Type B pancreatic cell (in vitro differentiated cells): ENCODE results near the gene GNB1L. TPM values are rescaled to one million over a fixed set of nuclear protein-coding genes. Genes with fewer than 3 reads are reported as not detected.

ENCODE experiments used
- DNase-seq: peaks from one replicate; pipeline ENCODE4 v3.0.0; 2021; ENCODE audit warnings: mixed read lengths; ENCODE audit not compliant: unreplicated experiment; ENCODE audit errors: extremely low spot score
- H3K27ac Mint-ChIP-seq: 2 replicates; pipeline ENCODE4 v1.8.0; 2021; ENCODE audit warnings: mild to moderate bottlenecking, mixed read lengths
- H3K27me3 Mint-ChIP-seq: 2 replicates; pipeline ENCODE4 v1.8.0; 2021; ENCODE audit warnings: mixed read lengths
- H3K36me3 Mint-ChIP-seq: 2 replicates; pipeline ENCODE4 v1.8.0; 2021; ENCODE audit warnings: mixed read lengths
- H3K4me1 Mint-ChIP-seq: one replicate; pipeline ENCODE4 v1.8.0; 2021; ENCODE audit warnings: mixed read lengths; ENCODE audit not compliant: unreplicated experiment
- H3K4me3 Mint-ChIP-seq: 2 replicates; pipeline ENCODE4 v1.8.0; 2021; ENCODE audit warnings: mild to moderate bottlenecking, mixed read lengths
- H3K9me3 Mint-ChIP-seq: 2 replicates; pipeline ENCODE4 v1.8.0; 2021; ENCODE audit warnings: mixed read lengths
- total RNA-seq: library from RNA; stranded (reverse); gene quantifications from 2 replicates; pipeline ENCODE4 v1.2.1, GENCODE V29; 2021; ENCODE audit warnings: low replicate concordance
- TF ChIP-seq, protein P1 (sequence below): fragments of 200-600 bp; sonication (generic); conservative IDR thresholded peaks from 2 replicates; pipeline ENCODE4 v1.5.0; 2021; ENCODE audit warnings: antibody characterized with exemption, mild to moderate bottlenecking

The GNB1L gene
- total RNA-seq, 1 donor from 2014 or later: 7.7 TPM

GRCh38 chr22:19744350-19745006, 110.2 kb downstream of the GNB1L start:
- H3K36me3 Mint-ChIP-seq: no peaks in the 10 kb centered on the region
- H3K9me3 Mint-ChIP-seq: no peaks in the 10 kb centered on the region
- no peak overlapping the region for H3K27ac Mint-ChIP-seq
- no peak for DNase-seq
- TF ChIP-seq, protein P1, sequence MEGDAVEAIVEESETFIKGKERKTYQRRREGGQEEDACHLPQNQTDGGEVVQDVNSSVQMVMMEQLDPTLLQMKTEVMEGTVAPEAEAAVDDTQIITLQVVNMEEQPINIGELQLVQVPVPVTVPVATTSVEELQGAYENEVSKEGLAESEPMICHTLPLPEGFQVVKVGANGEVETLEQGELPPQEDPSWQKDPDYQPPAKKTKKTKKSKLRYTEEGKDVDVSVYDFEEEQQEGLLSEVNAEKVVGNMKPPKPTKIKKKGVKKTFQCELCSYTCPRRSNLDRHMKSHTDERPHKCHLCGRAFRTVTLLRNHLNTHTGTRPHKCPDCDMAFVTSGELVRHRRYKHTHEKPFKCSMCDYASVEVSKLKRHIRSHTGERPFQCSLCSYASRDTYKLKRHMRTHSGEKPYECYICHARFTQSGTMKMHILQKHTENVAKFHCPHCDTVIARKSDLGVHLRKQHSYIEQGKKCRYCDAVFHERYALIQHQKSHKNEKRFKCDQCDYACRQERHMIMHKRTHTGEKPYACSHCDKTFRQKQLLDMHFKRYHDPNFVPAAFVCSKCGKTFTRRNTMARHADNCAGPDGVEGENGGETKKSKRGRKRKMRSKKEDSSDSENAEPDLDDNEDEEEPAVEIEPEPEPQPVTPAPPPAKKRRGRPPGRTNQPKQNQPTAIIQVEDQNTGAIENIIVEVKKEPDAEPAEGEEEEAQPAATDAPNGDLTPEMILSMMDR: no peak
- peaks cover 4% of the 10 kb centered on the region for H3K27me3 Mint-ChIP-seq
- H3K4me3 Mint-ChIP-seq: no peak overlapping the region
- peaks cover 5% of the 10 kb centered on the region for H3K4me1 Mint-ChIP-seq

DNA sequence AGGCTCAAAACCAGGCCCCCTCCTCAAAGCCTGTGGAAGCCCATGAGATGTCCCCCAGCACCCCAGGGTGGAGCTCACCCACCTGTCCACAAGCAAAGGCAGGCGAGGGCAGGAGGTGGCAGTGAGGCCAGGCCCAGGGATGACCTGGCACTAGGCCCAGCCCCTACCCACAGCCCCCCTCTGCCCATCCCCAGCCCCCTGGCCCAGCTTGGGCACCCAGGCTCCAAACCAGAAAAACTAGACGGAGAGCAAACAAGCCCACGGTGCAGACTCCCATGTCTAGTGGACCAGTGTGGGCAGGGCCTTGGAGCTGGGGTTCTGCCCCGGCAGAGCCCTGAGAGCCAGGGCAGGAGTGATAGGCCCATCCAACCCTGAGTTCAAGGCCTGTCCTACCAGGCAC, 111.0 kb downstream of the GNB1L start:
- H3K4me1 Mint-ChIP-seq: peaks cover under 1% of the 10 kb centered on the region
- H3K36me3 Mint-ChIP-seq: no peaks in the 10 kb centered on the region
- H3K4me3 Mint-ChIP-seq: no peak overlapping the region
- TF ChIP-seq, protein P1: no peak
- no peak overlapping the region for H3K27ac Mint-ChIP-seq
- H3K27me3 Mint-ChIP-seq: no peaks in the 10 kb centered on the region
- no peaks in the 10 kb centered on the region for H3K9me3 Mint-ChIP-seq
- DNase-seq: no peak

DNA sequence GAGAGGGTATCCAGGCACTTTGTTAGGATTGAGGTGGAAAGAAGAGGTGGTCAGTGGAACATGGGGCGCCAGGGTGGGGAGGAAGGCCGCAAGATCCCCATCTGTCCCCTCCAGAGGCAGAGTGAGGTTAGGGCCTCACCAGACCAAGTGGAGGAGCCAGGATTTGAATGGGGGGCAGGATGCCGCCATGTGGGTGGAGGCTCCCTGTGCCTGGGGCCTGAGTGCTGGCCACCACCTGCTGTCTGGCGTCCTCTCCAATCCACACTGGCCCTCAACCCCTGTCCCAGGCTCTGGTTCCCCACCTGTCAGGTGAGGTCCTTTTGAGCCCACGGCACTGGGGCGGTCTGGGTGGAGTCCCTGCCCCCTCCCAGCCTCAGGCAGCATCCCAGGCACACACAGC, 111.6 kb downstream of the GNB1L start:
- Mint-ChIP-seq H3K27me3 (no peaks in the 10 kb centered on the region), H3K4me3 (no peak overlapping the region), H3K9me3 (no peaks in the 10 kb centered on the region), H3K36me3 (no peaks in the 10 kb centered on the region), H3K4me1 (no peaks in the 10 kb centered on the region), H3K27ac (no peak overlapping the region)
- DNase-seq: no peak
- TF ChIP-seq, protein P1: no peak

DNA sequence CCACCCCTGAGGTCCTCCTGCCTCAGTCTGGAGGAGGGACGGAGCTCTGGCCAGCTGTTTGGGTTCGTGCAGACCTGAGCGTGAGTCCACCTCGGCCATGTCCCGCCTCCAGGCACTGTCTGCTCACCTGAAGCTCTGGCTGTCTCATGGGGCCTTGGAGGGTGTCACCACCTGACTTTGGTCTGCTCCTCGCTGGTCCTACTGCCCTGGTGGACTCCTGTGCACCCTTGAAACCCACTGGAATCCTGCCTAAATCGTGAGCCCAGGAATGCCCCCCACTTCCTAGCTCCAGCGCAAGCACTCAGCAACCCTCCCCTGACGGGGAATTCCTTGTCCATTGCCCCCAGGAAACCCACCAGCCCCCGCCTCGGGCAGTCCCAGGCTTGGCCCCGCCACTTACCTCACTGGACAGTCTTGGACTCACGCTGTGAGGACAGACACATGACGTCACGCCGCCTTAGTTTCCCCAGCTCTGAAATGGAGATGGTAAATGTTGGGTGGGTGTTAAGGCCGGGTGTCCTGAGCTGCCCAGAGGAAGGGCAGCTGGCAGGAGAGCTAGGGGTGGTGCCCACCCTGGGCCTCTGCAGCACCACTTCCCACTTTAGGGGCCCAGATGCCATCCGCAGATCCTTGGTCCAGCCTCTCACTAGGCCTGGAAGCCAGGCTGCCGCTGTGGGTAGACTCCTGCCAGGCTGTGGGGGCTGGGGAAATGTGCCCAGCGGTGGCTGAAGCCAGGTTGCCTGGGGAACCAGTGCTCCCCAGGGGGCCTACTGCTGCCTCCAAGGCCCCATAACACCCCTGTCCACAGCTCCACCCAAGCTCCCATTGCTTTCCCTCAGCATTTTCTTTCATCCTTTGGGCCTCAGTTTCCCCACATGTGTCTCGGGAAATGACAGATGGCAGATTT, 112.3 kb downstream of the GNB1L start:
- H3K27me3 Mint-ChIP-seq: no peaks in the 10 kb centered on the region
- no peaks in the 10 kb centered on the region for H3K36me3 Mint-ChIP-seq
- no peak for DNase-seq
- no peak overlapping the region for H3K27ac Mint-ChIP-seq
- H3K4me1 Mint-ChIP-seq: no peaks in the 10 kb centered on the region
- no peaks in the 10 kb centered on the region for H3K9me3 Mint-ChIP-seq
- H3K4me3 Mint-ChIP-seq: no peak overlapping the region
- TF ChIP-seq, protein P1: no peak

DNA sequence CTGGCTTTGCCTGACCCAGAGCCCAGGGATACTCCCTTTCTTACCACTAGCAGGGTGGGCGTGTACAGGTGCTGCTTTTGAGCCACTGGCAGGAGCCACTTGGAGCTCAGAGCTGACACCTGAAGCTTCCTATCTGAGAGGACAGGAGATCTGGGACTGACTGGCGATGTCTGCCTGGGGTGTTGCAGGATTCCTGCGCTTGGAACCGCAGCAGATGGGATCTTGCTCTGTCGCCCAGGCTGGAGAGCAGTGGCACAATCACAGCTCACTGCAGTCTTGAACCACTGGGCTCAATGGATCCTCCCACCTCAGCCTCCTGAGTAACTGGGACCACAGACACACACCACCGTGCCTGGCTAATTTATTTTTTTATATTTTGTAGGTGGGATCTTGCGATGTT, 113.6 kb downstream of the GNB1L start:
- H3K27me3 Mint-ChIP-seq: no peaks in the 10 kb centered on the region
- TF ChIP-seq, protein P1: no peak
- no peaks in the 10 kb centered on the region for H3K36me3 Mint-ChIP-seq
- DNase-seq: no peak
- H3K9me3 Mint-ChIP-seq: no peaks in the 10 kb centered on the region
- no peak overlapping the region for H3K27ac Mint-ChIP-seq
- no peak overlapping the region for H3K4me3 Mint-ChIP-seq
- H3K4me1 Mint-ChIP-seq: no peaks in the 10 kb centered on the region
